ENCODE results near the gene OR2S2. TPM values are rescaled to one million over a fixed set of nuclear protein-coding genes. Genes with fewer than 3 reads are reported as not detected.
"Not testable (repeated sequence)": the region's sequence is repeated elsewhere in the genome, so short reads cannot be mapped to it uniquely, and the experiment has no call there.

Gene OR2S2
- total RNA-seq, 1 experiment from 2014 or later = not detected

- in situ Hi-C loops (cut with HindIII; ENCODE audit: low pct_unique_long_range_greater_than_20kb, low sequenced_read_pairs) = no loop called here
- DNase-seq (ENCODE audit: low read depth, low spot score) = no peak
These were observed 18.2 kb downstream of the OR2S2 start for GRCh38 chr9:35939679-35940250.

GRCh38 chr9:35938474-35939356 lies 19.2 kb downstream of the OR2S2 start:
- in situ Hi-C loops (cut with HindIII; ENCODE audit: low pct_unique_long_range_greater_than_20kb, low sequenced_read_pairs) = no loop called here
- DNase-seq (ENCODE audit: low read depth, low spot score) = no peak

- in situ Hi-C loops (cut with HindIII; ENCODE audit: low pct_unique_long_range_greater_than_20kb, low sequenced_read_pairs) = no loop called here
- DNase-seq (ENCODE audit: low read depth, low spot score) = no peak
These were observed 20.7 kb downstream of the OR2S2 start for GRCh38 chr9:35937227-35937626.

GRCh38 chr9:35935755-35936509 lies 22.0 kb downstream of the OR2S2 start:
- DNase-seq (ENCODE audit: low read depth, low spot score) = no peak
- in situ Hi-C loops (cut with HindIII; ENCODE audit: low pct_unique_long_range_greater_than_20kb, low sequenced_read_pairs) = no loop called here

- DNase-seq (ENCODE audit: low read depth, low spot score) = no peak
- in situ Hi-C loops (cut with HindIII; ENCODE audit: low pct_unique_long_range_greater_than_20kb, low sequenced_read_pairs) = no loop called here
These were observed 22.7 kb downstream of the OR2S2 start for GRCh38 chr9:35935261-35935660.

GRCh38 chr9:35934069-35934468 lies 23.9 kb downstream of the OR2S2 start:
- DNase-seq (ENCODE audit: low read depth, low spot score); in situ Hi-C loops (cut with HindIII; ENCODE audit: low pct_unique_long_range_greater_than_20kb, low sequenced_read_pairs): not testable (repeated sequence)

GRCh38 chr9:35933550-35934067 lies 24.3 kb downstream of the OR2S2 start:
- in situ Hi-C loops (cut with HindIII; ENCODE audit: low pct_unique_long_range_greater_than_20kb, low sequenced_read_pairs) = no loop called here
- DNase-seq (ENCODE audit: low read depth, low spot score) = no peak

- no peak for DNase-seq (ENCODE audit: low read depth, low spot score)
- in situ Hi-C loops (cut with HindIII; ENCODE audit: low pct_unique_long_range_greater_than_20kb, low sequenced_read_pairs) = no loop called here
These were observed 25.2 kb downstream of the OR2S2 start for GRCh38 chr9:35932735-35933134.

GRCh38 chr9:35930989-35931388 lies 27.0 kb downstream of the OR2S2 start:
- no peak for DNase-seq (ENCODE audit: low read depth, low spot score)
- in situ Hi-C loops (cut with HindIII; ENCODE audit: low pct_unique_long_range_greater_than_20kb, low sequenced_read_pairs) = no loop called here

- in situ Hi-C loops (cut with HindIII; ENCODE audit: low pct_unique_long_range_greater_than_20kb, low sequenced_read_pairs) = no loop called here
- no peak for DNase-seq (ENCODE audit: low read depth, low spot score)
These were observed 27.4 kb downstream of the OR2S2 start for GRCh38 chr9:35930521-35930920.

GRCh38 chr9:35929453-35929718 lies 28.6 kb downstream of the OR2S2 start:
- in situ Hi-C loops (cut with HindIII; ENCODE audit: low pct_unique_long_range_greater_than_20kb, low sequenced_read_pairs) = no loop called here
- no peak for DNase-seq (ENCODE audit: low read depth, low spot score)

- in situ Hi-C loops (cut with HindIII; ENCODE audit: low pct_unique_long_range_greater_than_20kb, low sequenced_read_pairs) = no loop called here
- no peak for DNase-seq (ENCODE audit: low read depth, low spot score)
These were observed 29.1 kb downstream of the OR2S2 start for GRCh38 chr9:35928591-35929452.

- DNase-seq (ENCODE audit: low read depth, low spot score) = peak; percentile 92
- in situ Hi-C loops (cut with HindIII; ENCODE audit: low pct_unique_long_range_greater_than_20kb, low sequenced_read_pairs) = no loop called here
These were observed 33.8 kb downstream of the OR2S2 start for GRCh38 chr9:35923927-35924763.

- no peak for DNase-seq (ENCODE audit: low read depth, low spot score)
- in situ Hi-C loops (cut with HindIII; ENCODE audit: low pct_unique_long_range_greater_than_20kb, low sequenced_read_pairs) = no loop called here
These were observed 34.4 kb downstream of the OR2S2 start for GRCh38 chr9:35923598-35923926.

GRCh38 chr9:35920051-35920620 lies 37.8 kb downstream of the OR2S2 start:
- in situ Hi-C loops (cut with HindIII; ENCODE audit: low pct_unique_long_range_greater_than_20kb, low sequenced_read_pairs) = no loop called here
- DNase-seq (ENCODE audit: low read depth, low spot score) = no peak

- in situ Hi-C loops (cut with HindIII; ENCODE audit: low pct_unique_long_range_greater_than_20kb, low sequenced_read_pairs) = no loop called here
- DNase-seq (ENCODE audit: low read depth, low spot score) = no peak
These were observed 38.5 kb downstream of the OR2S2 start for GRCh38 chr9:35919212-35920008.

Data from SK-MEL-5 (cell line).